ENCODE measurements around the gene PNPLA7.

- no peak for TF ChIP-seq CTCF (IDR thresholded peaks at IDR 0.05; ENCODE audit: control extremely low read depth in 1 of 3, insufficient read depth in 1 of 3, low read depth in 1 of 3, low read length in 3 of 3)
- no peak for TF ChIP-seq E2F6 (IDR thresholded peaks at IDR 0.05)
- TF ChIP-seq TCF12 (IDR thresholded peaks at IDR 0.05; ENCODE audit: low read depth, low read length): no peak
- TF ChIP-seq EP300 (IDR thresholded peaks at IDR 0.05; ENCODE audit: borderline replicate concordance in 1 of 2, low read depth in 2 of 2, low read length in 2 of 2): no peak
- TF ChIP-seq HDAC6 (IDR thresholded peaks at IDR 0.05; ENCODE audit: low read depth, low read length): no peak
- no peak for TF ChIP-seq ATF2 (IDR thresholded peaks at IDR 0.05; ENCODE audit: low read length)
- no peak for TF ChIP-seq MAFK (IDR thresholded peaks at IDR 0.05; ENCODE audit: low read depth, low read length)
Measured at GRCh38 chr9:137428841-137429545, 121.2 kb downstream of the PNPLA7 start.

Data from H1 (cell line).